Vagina (tissue), 2 donors: ENCODE results near the gene GP1BA.

ENCODE experiments used
- POLR2A ChIP-seq, 2 donors: fragments of 450-650 bp; IDR thresholded peaks; one replicate each; pipeline ENCODE4 v1.6.1; 2017; ENCODE audit warnings: antibody characterized with exemption in 2 of 2, mild to moderate bottlenecking in 2 of 2, moderate library complexity in 2 of 2
- POLR2AphosphoS5 ChIP-seq, 2 donors: sonication (generic); formaldehyde crosslinking; IDR thresholded peaks; one replicate each; pipeline ENCODE4 v1.9.0; 2017; ENCODE audit warnings: antibody characterized with exemption in 2 of 2, mild to moderate bottlenecking in 2 of 2, low read depth in 1 of 2; ENCODE audit not compliant: insufficient read depth in 1 of 2
- TF ChIP-seq, protein P1 (sequence below), 3 experiments: fragments of 450-650 bp in 2 of 3; fragments of 200-600 bp in 1 of 3; sonication (generic) in 1 of 3; IDR thresholded peaks; one replicate each; pipeline ENCODE4 v1.5.1; 2017 to 2019; ENCODE audit warnings: antibody characterized with exemption in 3 of 3, mild to moderate bottlenecking in 2 of 3, moderate library complexity in 2 of 3

DNA sequence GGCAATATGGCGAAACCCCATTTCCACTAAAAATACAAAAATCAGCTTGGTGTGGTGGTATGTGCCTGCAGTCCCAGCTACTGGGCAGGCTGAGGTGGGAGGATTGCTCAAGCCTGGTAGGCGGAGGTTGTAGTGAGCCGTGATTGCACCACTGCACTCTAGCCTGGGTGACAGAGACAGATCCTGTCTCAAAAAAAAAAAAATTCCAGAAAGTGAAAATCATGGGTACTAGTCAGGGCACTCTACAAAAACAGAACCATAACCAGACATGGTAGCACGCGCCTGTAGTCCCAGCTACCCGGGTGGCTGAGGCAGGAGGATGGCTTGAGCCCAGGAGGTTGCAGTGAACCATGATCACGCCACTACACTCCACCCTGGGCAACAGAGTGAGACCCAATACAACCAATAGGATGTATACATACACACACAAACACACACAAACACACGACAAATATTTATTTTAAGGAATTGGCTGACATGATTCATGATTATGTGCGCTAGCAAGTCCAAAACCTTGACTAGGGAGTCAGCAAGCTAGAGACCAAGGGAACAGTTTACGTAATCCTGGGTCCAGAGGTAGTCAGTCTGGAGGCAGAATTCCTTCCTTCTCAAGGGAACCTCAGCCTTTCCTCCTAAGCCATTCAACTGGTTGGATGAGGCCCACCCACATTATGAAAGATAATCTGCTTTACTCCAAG lies 11.6 kb upstream of the GP1BA start:
- TF ChIP-seq POLR2A (IDR thresholded peaks at IDR 0.05) (no peak), POLR2AphosphoS5 (IDR thresholded peaks at IDR 0.05; ENCODE audit: insufficient read depth in 1 of 2, low read depth in 1 of 2) (no peak)
- TF ChIP-seq, protein P1, sequence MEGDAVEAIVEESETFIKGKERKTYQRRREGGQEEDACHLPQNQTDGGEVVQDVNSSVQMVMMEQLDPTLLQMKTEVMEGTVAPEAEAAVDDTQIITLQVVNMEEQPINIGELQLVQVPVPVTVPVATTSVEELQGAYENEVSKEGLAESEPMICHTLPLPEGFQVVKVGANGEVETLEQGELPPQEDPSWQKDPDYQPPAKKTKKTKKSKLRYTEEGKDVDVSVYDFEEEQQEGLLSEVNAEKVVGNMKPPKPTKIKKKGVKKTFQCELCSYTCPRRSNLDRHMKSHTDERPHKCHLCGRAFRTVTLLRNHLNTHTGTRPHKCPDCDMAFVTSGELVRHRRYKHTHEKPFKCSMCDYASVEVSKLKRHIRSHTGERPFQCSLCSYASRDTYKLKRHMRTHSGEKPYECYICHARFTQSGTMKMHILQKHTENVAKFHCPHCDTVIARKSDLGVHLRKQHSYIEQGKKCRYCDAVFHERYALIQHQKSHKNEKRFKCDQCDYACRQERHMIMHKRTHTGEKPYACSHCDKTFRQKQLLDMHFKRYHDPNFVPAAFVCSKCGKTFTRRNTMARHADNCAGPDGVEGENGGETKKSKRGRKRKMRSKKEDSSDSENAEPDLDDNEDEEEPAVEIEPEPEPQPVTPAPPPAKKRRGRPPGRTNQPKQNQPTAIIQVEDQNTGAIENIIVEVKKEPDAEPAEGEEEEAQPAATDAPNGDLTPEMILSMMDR (IDR thresholded peaks at IDR 0.05), result no peak
